HG02884 (cell line): ENCODE data around the gene PRLR.

Experiments
- ATAC-seq: cut with Tn5 transposase; IDR thresholded peaks from one replicate; pipeline ENCODE4 v1.9.1; 2021; ENCODE audit warnings: mild to moderate bottlenecking, moderate library complexity; ENCODE audit not compliant: unreplicated experiment

Gene PRLR

GRCh38 chr5:35091704-35092103, 138.6 kb downstream of the PRLR start:
- no peak for ATAC-seq

GRCh38 chr5:35089334-35090314, 140.7 kb downstream of the PRLR start:
- ATAC-seq: peak; percentile 57

- ATAC-seq: no peak
These were observed 142.3 kb downstream of the PRLR start for GRCh38 chr5:35087991-35088390.

- ATAC-seq: no peak
These were observed 147.1 kb downstream of the PRLR start for GRCh38 chr5:35083150-35083549.

GRCh38 chr5:35082530-35082929, 147.8 kb downstream of the PRLR start:
- ATAC-seq: no peak

- no peak for ATAC-seq
These were observed 149.2 kb downstream of the PRLR start for GRCh38 chr5:35081134-35081533.

GRCh38 chr5:35073160-35073559, 157.1 kb downstream of the PRLR start:
- no peak for ATAC-seq

GRCh38 chr5:35069188-35069587, 161.1 kb downstream of the PRLR start:
- no peak for ATAC-seq

- no peak for ATAC-seq
These were observed 162.3 kb downstream of the PRLR start for GRCh38 chr5:35067985-35068384.

GRCh38 chr5:35066260-35066795, 164.0 kb downstream of the PRLR start:
- ATAC-seq: peak; percentile 82

- ATAC-seq: no peak
These were observed 166.9 kb downstream of the PRLR start for GRCh38 chr5:35063414-35063813.

GRCh38 chr5:35061211-35061770, 169.0 kb downstream of the PRLR start:
- no peak for ATAC-seq

- no peak for ATAC-seq
These were observed 170.1 kb downstream of the PRLR start for GRCh38 chr5:35060236-35060635.

GRCh38 chr5:35059251-35059650, 171.0 kb downstream of the PRLR start:
- no peak for ATAC-seq

- peak; percentile 72 for ATAC-seq
These were observed 171.9 kb downstream of the PRLR start for GRCh38 chr5:35058374-35058788.

GRCh38 chr5:35056686-35057085, 173.6 kb downstream of the PRLR start:
- no peak for ATAC-seq

GRCh38 chr5:35052838-35053237, 177.4 kb downstream of the PRLR start:
- ATAC-seq: no peak

GRCh38 chr5:35050541-35051126, 179.7 kb downstream of the PRLR start:
- no peak for ATAC-seq

- no peak for ATAC-seq
These were observed 181.4 kb downstream of the PRLR start for GRCh38 chr5:35048910-35049309.

- no peak for ATAC-seq
These were observed 182.4 kb downstream of the PRLR start, which contains the start of gene AGXT2 for GRCh38 chr5:35047785-35048404. Gene AGXT2, minus strand, starts transcription at chr5:35047949. Its CDS starts 57 bp downstream, at chr5:35047892.

GRCh38 chr5:35046774-35047173, 183.5 kb downstream of the PRLR start:
- ATAC-seq: no peak
